ENCODE results near the gene SELENOO. TPM values are rescaled to one million over a fixed set of nuclear protein-coding genes. Genes with fewer than 3 reads are reported as not detected.

The SELENOO gene
- total and polyA plus RNA-seq, 2 of the 13 experiments (the other 11 are each of a cell fraction or from before 2014, with no cell fraction given): 14.4 to 19.0 TPM

DNA sequence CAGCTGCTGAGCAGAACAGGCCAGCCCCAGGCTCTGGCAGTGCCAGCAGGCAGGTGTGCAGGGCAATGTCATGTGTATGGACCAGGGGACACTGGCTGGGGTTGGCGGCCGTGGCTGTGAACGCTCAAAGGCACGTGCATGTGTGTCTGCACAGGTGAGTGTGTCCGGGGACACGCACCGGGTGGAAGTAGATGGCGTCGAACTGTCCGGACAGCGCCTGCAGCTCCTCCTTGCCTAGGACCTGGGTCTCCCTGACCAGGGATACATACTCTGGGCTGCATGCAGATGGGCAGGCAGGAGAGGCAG is 49.4 kb downstream of the SELENOO start (continued):
- TF ChIP-seq, protein P1, sequence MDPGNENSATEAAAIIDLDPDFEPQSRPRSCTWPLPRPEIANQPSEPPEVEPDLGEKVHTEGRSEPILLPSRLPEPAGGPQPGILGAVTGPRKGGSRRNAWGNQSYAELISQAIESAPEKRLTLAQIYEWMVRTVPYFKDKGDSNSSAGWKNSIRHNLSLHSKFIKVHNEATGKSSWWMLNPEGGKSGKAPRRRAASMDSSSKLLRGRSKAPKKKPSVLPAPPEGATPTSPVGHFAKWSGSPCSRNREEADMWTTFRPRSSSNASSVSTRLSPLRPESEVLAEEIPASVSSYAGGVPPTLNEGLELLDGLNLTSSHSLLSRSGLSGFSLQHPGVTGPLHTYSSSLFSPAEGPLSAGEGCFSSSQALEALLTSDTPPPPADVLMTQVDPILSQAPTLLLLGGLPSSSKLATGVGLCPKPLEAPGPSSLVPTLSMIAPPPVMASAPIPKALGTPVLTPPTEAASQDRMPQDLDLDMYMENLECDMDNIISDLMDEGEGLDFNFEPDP (CRISPR knock-in tag; conservative IDR thresholded peaks at IDR 0.05): 0 out of 2 replicates have a peak, but pooled peaks have one; percentile 46
- no peak for TF ChIP-seq ZNF543 (CRISPR knock-in tag; IDR thresholded peaks at IDR 0.05)
- TF ChIP-seq, protein P2, sequence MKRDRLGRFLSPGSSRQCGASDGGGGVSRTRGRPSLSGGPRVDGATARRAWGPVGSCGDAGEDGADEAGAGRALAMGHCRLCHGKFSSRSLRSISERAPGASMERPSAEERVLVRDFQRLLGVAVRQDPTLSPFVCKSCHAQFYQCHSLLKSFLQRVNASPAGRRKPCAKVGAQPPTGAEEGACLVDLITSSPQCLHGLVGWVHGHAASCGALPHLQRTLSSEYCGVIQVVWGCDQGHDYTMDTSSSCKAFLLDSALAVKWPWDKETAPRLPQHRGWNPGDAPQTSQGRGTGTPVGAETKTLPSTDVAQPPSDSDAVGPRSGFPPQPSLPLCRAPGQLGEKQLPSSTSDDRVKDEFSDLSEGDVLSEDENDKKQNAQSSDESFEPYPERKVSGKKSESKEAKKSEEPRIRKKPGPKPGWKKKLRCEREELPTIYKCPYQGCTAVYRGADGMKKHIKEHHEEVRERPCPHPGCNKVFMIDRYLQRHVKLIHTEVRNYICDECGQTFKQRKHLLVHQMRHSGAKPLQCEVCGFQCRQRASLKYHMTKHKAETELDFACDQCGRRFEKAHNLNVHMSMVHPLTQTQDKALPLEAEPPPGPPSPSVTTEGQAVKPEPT (CRISPR knock-in tag; IDR thresholded peaks at IDR 0.05; ENCODE audit: low read depth): no peak
- TF ChIP-seq ZNF766 (CRISPR knock-in tag; IDR thresholded peaks at IDR 0.05; ENCODE audit: borderline replicate concordance): no peak

GRCh38 chr22:50250555-50251476 is 50.0 kb downstream of the SELENOO start, which contains the start of gene HDAC10:
TSS of gene HDAC10 (minus strand) at chr22:50251265. CDS start at chr22:50251032, 233 bp downstream.
- Histone ChIP-seq H3K27ac (ENCODE audit: extremely low read length, insufficient read depth, low read length) (peak within 1 kb of the TSS; percentile 76), H3K36me3 (replicated peaks in 1 of 2; ENCODE audit: control insufficient read depth in 1 of 2, insufficient read depth in 2 of 2, low read length in 2 of 2) (peaks cover 4 to 10% of the 10 kb centered on the region in 2 experiments; a peak in 3 of 5 replicates), H3K4me3 (replicated peaks in 1 of 3; ENCODE audit: insufficient read depth in 1 of 3, low read depth in 2 of 3, low read length in 3 of 3) (peak within 1 kb of the TSS; percentile 68 to 92 (median 84)), H3K9me3 (ENCODE audit: low read length) (no peaks in the 10 kb centered on the region), H4K20me1 (ENCODE audit: insufficient read depth, low read length) (no peaks in the 10 kb centered on the region), H3K27me3 (ENCODE audit: control insufficient read depth in 1 of 2, insufficient read depth in 2 of 2, low read length in 2 of 2) (no peaks in the 10 kb centered on the region), H3K79me2 (ENCODE audit: insufficient read depth, low read length) (peaks cover 8% of the 10 kb centered on the region), H3K4me1 (ENCODE audit: insufficient read depth, low read length) (peaks cover 45% of the 10 kb centered on the region), H3K9ac (ENCODE audit: insufficient read depth, low read depth, low read length) (peak within 1 kb of the TSS; percentile 84), H2AFZ (ENCODE audit: low read length) (no peak within 1 kb of the TSS), H3K4me2 (ENCODE audit: low read depth, low read length) (peak within 1 kb of the TSS; percentile 96)
- 0% methylated on average over 3 of the region's 81 CpGs for WGBS (ENCODE audit: low lambda C conversion rate)
- intact Hi-C loops (cut with micrococcal nuclease; ENCODE audit: unreplicated experiment): no loop called here
- BruUV-seq (replicated peaks): TSS peak; percentile 42
- in situ Hi-C loops (cut with HindIII; ENCODE audit: extremely low pct_ligation_motif_present, low pct_unique_long_range_greater_than_20kb): no loop called here
- ChIA-PET CTCF (ENCODE audit: low intra/inter-chr PET ratio, low total read pairs) (interaction anchor here (0.6 to 1.5 kb wide), 5 partner anchors 23 to 248 kb away, joined by 3 to 6 read pairs (median 3); no protein-coding TSS in a partner anchor), POLR2A (interaction anchor here (0.6 to 2.3 kb wide), 19 partner anchors 8 to 275 kb away, joined by 3 to 14 read pairs (median 5); partner anchors contain the start of genes DENND6B, LMF2, MAPK12 and NCAPH2)
- DNase-seq (ENCODE audit: low spot score) (peak; percentile 56), ATAC-seq (peak; percentile 83), FAIRE-seq (no peak)
- TF ChIP-seq ELK4 (CRISPR knock-in tag; IDR thresholded peaks at IDR 0.05; ENCODE audit: borderline replicate concordance): no peak
- TF ChIP-seq, protein P3, sequence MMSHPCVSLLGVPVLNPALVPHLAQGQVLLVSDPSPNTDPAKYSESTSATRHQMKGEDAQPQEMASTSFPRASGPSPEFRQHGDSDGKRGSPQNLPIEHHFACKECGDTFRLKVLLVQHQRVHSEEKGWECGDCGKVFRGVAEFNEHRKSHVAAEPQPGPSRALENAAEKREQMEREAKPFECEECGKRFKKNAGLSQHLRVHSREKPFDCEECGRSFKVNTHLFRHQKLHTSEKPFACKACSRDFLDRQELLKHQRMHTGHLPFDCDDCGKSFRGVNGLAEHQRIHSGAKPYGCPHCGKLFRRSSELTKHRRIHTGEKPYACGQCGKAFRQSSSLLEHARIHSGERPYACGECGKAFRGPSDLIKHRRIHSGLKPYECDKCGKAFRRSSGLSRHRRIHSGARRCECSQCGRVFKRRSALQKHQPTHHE (CRISPR knock-in tag; IDR thresholded peaks at IDR 0.05; ENCODE audit: borderline replicate concordance): 0 out of 2 replicates have a peak, but pooled peaks have one; percentile 25
- peak; percentile 72 for TF ChIP-seq MYPOP (CRISPR knock-in tag; IDR thresholded peaks at IDR 0.05)
- TF ChIP-seq ZNF841 (CRISPR knock-in tag; IDR thresholded peaks at IDR 0.05; ENCODE audit: borderline replicate concordance): no peak
- TF ChIP-seq, protein P4, sequence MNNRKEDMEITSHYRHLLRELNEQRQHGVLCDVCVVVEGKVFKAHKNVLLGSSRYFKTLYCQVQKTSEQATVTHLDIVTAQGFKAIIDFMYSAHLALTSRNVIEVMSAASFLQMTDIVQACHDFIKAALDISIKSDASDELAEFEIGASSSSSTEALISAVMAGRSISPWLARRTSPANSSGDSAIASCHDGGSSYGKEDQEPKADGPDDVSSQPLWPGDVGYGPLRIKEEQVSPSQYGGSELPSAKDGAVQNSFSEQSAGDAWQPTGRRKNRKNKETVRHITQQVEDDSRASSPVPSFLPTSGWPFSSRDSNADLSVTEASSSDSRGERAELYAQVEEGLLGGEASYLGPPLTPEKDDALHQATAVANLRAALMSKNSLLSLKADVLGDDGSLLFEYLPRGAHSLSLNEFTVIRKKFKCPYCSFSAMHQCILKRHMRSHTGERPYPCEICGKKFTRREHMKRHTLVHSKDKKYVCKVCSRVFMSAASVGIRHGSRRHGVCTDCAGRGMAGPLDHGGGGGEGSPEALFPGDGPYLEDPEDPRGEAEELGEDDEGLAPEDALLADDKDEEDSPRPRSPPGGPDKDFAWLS (CRISPR knock-in tag; IDR thresholded peaks at IDR 0.05; ENCODE audit: borderline replicate concordance): 0 out of 2 replicates have a peak, but pooled peaks have one; percentile 29

All from HepG2 (cell line).